HG03045 (cell line): ENCODE results near the gene ANKRD40.

ENCODE experiments used
- ATAC-seq: cut with Tn5 transposase; IDR thresholded peaks from one replicate; pipeline ENCODE4 v1.9.1; 2021; ENCODE audit warnings: mild to moderate bottlenecking, moderate library complexity; ENCODE audit not compliant: unreplicated experiment

Gene ANKRD40

DNA sequence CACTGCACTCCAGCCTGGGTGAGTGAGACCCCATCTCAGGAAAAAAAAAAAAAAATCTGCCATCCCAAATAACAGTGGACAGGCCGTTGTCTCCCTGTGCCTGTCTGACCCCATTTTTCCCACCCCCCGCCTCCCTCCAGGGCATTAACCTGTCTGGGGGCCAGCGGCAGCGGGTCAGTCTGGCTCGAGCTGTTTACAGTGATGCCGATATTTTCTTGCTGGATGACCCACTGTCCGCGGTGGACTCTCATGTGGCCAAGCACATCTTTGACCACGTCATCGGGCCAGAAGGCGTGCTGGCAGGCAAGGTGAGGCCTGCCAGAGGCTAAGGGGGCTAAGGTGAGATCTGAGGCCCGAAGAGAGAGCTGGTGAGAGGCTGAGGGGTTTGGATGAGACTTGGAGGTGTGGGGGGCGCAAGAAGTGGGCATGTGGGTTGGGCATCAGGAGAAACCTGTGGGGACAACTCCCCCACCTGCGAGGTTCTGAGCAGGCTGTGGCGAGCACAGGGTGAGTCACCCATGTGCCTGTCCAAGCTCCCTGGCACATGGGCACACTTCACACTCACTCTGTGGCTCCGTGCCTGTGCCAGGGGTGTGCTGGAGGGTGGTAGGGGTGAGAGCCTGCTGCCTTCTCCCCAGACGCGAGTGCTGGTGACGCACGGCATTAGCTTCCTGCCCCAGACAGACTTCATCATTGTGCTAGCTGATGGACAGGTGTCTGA, 34.7 kb downstream of the ANKRD40 start:
- no peak for ATAC-seq

DNA sequence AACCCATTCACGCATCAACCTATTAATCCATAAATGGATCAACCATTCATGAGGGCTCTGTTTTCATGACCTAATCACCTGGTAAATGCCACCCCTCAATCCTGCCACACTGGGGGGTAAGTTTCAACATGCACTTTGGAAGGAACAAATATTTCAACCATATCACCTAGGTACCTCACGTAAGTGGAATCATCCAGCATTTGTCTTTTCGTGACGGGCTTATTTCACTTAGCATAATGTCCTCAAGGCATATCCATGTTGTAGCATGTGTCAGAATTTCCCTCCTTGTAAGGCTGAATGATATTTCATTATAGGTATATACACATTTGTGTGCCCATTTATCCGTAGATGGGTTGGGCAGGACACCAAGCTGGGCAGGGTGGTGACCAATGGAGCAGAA, 35.6 kb downstream of the ANKRD40 start:
- no peak for ATAC-seq

DNA sequence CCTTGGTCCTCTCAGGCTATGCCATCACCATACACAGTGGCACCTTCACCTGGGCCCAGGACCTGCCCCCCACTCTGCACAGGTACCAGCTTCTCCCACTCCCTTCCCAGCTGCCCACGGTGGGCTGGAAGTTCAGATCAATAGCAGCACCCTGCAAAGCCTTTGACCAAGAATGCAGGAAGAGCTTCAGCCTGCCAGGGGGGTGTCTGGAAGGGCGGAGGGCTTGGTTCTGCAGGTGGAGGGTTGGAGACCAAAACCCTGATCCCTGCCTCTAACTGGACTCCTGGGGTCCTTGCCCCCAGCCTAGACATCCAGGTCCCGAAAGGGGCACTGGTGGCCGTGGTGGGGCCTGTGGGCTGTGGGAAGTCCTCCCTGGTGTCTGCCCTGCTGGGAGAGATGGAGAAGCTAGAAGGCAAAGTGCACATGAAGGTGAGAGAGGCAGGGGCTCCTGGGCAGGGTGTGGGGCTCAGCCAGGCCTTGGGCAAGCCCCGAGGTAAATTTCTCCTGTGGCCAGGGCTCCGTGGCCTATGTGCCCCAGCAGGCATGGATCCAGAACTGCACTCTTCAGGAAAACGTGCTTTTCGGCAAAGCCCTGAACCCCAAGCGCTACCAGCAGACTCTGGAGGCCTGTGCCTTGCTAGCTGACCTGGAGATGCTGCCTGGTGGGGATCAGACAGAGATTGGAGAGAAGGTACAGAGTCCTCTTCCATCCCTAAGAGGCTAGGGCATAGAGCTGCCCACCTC, 38.7 kb downstream of the ANKRD40 start:
- ATAC-seq, result no peak

DNA sequence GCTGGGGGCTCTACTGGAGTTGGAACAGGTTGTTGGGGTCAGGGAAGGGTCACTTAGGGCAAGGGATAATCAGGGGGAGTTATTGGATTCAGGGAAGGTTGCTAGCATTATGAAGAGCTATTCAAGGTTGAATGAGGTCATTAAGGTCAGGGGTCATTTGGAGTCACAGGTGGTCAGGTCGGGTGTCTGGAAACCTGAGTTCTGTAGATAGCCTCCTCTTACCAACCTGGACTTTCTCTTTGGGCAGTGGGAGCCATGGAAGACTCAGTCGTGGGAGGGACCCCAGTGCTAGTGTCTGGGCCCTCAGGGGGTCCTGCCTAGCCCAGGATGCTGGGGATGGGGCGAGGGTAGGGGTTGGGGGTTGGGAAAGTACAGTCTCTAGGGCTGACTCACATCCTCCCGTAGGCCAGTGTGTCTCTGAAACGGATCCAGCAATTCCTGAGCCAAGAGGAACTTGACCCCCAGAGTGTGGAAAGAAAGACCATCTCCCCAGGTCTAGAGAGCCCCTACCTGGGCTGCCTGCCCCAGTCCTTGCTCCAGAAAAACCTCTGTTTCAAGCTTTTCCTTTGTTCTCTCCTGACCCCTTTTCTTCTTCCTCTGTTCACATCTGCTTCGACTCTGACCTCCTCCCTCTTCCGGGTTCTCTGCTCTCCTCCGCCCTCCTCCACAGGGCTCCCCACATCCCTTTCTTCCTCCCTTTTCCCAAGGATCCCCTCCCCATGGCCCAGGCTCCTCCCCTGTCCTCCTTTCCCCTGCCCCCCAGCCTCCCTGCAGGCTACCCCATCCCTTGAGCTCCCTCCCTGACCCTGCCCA, 39.5 kb downstream of the ANKRD40 start:
- ATAC-seq, result no peak

DNA sequence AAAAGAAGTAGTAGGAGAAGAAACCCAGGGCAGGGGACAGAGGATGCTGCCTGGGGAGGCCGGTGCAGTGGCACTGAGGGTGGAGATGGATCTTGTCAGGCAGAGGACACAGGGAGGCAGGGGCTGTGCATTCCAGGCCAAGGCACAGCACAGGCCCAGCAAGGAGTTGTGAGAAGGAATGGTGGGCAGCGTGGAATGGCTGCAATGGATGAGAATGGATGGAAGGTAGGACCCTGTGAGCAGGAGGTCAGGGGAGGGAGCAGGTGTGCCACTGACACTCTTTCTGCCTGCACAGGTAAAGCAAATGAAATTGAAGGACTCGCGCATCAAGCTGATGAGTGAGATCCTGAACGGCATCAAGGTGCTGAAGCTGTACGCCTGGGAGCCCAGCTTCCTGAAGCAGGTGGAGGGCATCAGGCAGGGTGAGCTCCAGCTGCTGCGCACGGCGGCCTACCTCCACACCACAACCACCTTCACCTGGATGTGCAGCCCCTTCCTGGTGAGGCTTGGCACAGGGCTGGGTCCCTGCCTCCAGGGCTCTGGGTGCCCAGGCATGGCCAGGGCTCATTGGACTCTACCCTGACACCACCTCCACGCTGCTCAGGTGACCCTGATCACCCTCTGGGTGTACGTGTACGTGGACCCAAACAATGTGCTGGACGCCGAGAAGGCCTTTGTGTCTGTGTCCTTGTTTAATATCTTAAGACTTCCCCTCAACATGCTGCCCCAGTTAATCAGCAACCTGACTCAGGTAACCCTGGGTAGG, 40.3 kb downstream of the ANKRD40 start:
- ATAC-seq, result no peak

DNA sequence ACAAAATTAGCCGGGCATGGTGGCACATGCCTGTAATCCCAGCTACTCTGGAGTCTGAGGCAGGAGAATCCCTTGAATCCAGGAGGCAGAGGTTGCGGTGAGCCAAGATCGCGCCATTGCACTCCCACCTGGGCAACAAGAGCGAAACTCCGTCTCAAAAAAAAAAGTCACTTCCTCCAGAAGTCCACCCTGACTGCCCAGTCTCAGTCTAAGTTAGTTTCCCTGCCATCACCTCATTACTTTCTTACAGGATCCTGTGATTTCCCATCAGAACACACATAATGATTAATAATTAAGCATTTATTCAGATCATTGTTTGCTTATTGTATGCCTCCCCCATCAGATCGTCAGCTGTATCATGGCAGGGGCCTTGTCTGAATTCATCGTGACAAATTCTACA, 41.4 kb downstream of the ANKRD40 start:
- no peak for ATAC-seq

DNA sequence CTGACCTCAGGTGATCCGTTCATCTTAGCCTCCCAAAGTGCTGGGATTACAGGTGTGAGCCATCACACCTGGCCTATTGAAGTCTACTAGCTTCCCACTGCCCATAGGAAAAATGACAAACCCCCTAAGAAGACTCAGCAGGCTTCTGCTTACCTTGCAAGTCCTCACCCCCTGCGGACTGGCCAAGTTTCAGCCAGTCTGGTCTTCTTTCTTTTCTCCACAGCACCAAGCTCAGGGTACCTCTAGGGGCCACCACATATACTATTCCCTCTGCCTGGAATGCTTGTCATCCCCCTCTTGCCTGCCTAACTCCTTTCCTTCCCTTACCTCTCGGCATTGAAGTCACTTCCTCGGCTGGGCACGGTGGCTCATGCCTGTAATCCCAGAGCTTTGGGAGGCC, 41.9 kb downstream of the ANKRD40 start:
- no peak for ATAC-seq

DNA sequence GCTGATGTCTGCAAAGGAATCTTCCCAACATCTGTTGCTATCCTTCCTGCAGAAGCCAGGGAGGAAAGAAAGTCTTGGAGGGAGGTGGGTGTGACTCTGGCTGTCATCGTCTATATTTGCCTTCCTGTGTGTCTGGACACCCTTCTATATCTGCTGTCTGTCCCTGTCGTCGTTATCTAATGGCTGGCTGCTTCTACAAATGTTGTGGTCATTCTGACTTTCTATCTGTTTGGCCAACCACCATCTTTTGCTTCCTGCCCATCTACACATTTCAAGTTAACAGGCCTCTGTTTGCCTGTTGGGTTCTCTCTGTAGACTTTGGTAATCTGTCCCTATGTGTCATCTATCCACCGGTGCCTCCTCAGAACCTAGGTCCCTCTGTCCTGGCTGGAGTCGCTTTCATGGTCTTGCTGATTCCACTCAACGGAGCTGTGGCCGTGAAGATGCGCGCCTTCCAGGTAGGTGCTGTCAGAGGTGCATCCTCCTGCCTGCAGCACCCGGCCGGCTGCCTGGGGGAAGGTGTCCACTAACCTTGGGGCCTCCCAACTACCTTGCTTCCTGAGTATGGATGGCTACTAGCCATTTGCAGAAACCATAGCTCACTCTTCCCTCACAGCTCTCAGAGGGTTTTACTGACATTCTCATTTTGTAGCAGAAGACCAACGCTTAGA, 42.8 kb downstream of the ANKRD40 start:
- no peak for ATAC-seq

DNA sequence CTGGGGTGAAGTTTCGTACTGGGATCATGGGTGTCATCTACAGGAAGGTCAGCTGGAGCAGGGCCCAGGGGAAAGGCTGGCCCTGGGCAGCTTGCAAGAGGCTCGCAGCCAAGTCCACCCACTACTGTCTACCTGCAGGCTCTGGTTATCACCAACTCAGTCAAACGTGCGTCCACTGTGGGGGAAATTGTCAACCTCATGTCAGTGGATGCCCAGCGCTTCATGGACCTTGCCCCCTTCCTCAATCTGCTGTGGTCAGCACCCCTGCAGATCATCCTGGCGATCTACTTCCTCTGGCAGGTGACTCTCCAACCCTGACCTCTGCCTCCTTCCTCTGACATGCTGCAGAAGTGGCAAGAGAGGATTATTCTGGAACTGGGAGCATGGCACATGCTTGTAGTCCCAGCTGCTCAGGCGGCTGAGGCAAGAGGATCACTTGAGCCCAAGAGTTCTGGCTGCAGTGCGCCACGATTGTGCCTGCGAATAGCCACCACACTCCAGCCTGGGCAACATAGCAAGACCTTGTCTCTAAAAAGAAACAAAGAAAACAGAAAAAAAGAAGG, 43.8 kb downstream of the ANKRD40 start:
- no peak for ATAC-seq

DNA sequence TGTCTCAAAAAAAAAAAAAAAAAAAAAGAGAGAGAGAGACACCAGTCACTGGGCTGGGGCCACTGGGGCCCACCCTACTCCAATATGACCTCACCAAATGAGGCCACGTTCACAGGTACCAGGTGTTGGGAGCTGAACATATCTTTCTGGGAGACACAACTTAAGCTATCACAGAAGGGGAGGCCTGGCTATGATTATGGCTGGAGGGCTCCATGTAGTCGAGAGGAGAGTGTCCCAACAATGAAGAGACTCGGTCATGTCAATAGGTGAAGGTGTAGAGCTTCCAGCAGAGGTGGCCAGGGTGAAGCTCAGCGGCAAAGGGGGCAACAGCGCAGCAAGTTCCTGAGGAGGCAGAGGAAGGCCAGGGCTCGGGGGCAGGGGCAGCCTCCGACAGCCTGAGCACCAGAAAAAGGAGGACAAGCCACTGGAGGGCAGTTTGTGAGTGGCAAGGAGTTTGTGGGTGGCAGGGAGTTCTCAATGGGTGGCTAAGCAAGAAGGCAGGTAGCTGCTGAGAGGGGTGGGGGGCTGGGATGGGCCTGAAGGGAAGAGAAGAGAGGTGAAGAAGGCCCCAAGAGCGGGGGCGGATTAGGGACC, 45.0 kb downstream of the ANKRD40 start:
- no peak for ATAC-seq

DNA sequence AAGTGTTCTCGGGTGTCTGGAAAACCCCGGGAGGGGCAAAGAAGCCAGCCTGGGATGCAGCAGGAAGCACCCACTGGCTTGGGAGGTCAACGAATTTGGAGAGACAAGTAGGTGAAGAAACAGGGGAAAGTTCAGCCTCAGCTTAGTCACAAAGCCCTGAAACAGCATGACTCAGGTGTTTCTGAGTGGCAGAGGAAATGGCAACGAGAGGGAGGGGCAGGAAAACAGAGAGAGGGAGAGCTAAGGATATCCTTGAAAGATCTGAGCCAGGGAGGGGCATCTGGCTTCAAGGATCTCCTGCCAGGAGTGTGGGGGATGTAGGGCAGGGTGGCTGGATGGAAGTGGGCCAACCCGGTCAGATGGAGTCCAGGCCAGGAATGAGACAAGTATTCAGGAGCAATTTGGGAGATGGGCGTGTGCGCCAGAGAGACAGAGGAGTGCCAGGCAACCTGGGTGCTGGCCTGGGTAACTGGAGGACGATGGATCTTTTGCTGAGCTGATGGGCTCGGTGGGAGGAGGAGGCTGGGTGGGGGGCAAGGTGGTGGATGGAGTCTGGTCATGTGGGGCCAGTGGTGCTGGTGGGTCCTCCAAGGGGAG, 45.8 kb downstream of the ANKRD40 start:
- no peak for ATAC-seq

DNA sequence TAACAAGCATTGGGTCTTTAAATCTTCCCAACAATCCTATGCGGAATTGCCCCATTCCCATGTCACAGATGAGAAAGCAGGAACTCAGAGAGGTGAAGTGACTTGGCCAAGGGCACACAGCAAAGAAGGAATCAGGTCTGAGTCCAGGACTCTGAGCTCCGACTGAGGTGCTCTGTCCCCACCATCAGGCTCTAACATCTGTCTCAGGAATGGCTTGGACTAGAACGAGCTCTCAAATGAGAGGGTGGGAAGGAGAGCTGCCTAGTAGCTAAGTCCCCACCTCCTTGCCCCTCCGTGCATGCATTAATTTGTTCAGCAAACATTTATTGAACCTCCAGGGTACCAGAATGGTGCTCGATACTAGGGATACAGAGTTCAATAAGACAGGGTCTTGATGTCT, 46.4 kb downstream of the ANKRD40 start:
- no peak for ATAC-seq

DNA sequence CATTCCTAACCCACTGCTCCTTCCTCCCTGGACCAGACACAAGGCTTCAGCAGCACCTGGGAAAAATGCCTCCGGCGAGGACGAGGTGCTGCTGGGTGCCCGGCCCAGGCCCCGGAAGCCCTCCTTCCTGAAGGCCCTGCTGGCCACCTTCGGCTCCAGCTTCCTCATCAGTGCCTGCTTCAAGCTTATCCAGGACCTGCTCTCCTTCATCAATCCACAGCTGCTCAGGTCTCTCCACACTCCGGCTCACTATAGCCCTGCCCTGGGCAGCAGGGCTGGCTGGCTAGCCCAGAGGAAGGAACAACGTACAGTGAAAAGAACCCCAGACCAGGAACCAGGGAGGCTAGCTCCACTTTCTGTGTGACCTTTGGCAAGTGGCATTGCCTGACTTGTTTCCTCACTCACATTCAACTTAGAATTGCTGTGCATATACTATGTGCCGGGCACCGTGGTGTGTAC, 46.8 kb downstream of the ANKRD40 start:
- ATAC-seq, result no peak

DNA sequence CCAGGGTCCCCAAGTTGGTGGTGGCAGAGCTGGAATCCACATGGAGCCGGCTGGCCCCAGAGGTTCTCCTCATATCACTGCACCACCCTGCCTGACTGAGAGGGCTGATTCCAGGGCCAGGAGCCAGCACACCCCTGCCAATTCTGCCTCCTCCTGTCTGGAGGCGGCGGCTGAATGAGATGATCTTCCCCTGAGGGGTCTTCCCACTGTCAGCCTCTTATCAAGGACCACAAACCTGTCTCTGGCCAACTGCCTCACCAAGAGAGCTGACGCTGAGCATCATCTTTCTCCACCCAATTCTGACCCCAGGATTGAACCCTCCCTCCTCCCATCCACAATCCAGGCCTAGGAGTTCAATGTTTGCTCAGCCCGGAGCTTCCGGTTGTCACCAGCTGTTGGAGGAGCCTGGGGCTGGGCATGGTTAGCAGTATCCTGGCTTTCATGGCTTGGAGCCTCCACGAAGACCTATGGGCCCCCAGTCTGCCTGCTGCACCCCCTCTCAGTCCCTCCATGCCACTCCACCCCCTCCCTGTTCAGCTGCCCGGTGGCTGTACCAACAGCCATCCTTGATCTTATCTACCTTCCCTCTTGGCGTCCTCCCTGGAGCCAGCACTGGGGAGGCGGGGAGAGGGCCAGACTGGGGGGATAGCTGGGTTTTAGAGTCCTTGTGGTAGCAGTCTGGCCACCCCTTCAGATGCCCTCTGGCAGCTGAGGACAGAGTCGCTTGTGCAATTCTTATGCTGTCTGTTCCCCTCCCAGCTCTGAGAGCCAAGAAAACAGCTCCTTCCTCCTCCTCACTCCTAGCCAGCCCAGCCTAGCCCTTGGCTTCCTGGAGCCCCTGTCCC, 47.5 kb downstream of the ANKRD40 start:
- ATAC-seq, result no peak

DNA sequence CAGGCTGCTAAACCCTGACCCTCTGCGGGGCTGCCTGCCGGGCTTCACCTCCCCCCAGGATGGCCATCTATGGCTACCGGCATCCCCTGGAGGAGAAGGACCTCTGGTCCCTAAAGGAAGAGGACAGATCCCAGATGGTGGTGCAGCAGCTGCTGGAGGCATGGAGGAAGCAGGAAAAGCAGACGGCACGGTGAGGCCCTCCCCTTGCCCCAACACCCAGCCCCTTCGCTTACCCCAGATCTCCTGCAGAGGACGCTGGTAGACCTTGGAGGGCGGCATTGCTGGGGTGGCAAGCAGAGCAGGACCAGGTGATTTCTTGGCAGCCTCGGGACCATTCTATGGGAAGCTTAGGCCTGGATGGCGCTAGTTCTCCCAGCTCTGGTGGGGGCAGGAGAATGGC, 48.5 kb downstream of the ANKRD40 start:
- no peak for ATAC-seq

DNA sequence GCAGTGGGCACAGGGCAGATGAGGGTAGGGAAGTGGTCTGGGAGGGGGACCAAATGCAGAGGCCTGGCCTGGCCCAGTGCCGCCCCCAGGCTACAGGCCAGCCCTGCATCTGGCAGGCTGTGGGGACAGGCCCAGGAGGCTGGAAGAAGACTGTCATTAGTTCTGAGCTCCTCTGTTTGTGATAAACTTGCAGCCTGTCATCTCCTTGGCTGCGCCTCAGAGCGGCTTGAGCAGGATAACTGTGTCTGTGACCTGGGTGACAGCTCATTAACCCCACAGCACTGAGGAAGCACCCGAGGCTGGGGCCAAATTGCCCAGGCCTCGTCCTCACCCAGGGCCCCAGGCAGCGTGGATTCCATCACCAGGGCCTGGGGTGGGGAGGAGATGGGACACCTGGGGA, 49.1 kb downstream of the ANKRD40 start:
- no peak for ATAC-seq

DNA sequence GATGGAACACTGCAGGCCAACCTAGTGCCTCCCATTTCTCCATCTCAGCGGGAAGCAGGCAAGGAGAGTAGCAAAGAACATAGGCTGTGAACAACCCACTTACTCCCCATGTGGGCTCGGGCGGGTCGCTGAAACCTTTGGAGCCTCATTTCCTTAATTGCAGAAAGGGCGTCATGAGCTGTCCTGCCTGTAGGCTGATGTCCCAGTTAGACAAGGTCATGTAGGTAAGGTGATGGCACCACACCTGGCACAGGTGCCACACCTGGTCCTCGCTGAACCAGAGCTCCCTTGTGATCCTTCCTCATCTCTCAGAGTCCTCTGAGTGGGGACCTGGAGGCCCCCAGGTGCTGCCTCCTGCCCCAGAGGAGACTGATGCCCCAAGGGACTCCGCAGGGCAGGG, 50.1 kb downstream of the ANKRD40 start:
- no peak for ATAC-seq

DNA sequence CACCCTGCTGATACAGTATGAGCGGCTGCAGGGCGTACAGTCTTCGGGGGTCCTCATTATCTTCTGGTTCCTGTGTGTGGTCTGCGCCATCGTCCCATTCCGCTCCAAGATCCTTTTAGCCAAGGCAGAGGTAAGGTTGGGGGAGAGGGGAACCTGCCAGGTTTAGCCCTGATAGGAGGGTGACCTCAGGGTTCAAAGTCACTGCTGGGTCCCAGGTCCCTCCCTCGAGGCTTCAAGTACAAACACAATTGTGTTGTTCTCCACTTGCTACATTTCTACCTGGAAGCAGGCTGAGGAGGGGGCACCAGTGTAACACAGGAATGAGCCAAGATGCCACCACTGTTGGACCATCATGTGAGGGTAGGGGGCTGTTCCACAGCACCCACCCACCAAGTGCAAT, 50.7 kb downstream of the ANKRD40 start:
- no peak for ATAC-seq
